ENCODE measurements around the gene RPIA.
"Not testable (repeated sequence)": the region's sequence is repeated elsewhere in the genome, so short reads cannot be mapped to it uniquely, and the experiment has no call there.

The RPIA gene

DNA sequence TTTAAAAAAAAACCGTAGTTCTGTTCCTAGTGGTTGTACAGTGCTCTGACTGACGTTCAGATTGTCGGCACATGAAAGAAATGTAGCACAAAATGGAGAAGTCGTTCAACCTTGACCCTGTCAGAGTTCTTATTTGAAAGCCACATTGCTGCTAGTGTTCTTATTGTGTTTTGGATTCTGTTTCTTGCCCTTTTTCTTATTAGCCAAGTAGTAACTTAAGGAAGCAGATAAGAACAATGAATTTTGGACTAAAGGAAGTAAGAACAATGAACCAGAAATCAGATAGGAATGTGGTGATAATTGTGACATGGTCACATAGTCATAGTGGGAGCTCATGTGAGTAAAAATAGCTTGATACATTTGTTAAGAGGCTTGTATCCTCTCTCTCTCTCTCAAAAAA lies 45.9 kb downstream of the RPIA start:
- no peak for DNase-seq

DNA sequence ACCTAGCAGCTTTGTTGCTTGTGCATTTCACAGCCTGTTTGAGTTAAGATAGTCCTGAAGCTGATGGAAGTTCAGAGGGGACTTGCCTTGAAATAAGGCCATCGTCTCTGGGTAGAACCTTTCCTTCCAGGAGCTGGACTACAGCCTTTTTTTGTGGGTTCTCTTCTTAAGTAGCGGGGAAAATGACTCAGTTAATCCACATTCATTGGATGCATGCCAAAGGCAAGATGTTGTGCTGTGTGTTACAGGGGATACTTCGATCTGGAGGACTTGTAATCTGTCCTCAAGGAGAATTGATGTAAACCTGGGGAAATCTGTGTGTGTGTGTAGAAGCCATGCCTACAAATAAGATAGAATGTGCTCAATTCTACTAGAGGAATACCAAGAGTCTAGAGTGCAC lies 46.8 kb downstream of the RPIA start:
- DNase-seq: no peak

DNA sequence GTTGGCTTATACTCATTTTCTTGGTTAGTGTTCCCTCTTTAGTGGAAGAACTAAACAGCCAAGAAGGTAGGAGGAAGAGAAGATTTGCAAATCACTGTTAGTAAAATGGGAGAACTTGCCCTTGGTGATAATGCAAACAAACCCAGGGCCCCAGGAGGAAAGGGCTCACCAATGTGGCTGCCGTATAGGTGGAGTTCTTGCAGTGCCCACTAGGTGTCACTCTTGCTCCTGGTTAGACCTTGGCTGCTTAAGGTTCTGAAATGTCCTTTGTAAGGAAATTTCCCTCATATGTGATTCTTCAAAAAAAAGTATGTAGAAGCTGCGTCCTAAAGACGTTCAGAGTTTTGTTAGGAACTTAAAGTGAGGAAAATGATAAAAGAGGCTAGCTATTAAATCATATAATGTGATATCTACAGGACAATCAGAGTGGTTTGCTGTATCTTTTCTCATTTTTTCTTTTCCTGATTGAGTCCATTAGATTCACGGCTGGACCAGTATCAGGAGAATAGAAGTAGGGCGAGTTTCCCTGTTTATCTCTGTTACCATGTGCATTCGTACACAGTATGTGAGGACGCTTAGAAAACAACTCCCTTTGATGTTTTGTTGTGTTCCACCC lies 48.6 kb downstream of the RPIA start:
- DNase-seq: peak; percentile 73

DNA sequence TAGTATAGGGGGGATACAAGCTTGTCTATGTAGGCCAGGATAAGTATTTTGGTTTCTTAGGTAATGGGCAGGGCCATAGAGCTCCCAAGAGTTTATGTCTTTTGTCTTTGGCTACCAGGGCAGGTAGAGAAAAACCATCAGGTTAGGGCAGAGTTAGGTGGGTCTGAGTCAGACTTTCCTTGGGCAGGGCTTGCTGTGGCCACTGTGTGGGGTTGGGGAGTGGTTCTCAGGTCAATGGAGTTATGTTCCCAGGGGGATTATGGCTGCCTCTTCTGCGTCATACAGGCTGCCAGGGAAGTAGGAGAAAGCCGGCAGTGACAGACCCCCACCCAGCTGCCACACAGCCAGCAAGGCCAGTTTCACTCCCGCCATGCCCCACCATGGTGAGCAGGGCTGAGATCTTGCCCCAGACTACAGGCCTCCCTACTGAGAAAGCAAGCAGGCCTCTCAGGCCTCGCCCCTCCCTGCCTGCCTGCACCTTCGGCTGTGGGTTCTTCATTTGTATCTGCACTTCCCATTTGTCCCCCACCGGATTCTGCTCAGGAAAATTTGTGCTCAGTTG lies 55.5 kb downstream of the RPIA start:
- no peak for DNase-seq

DNA sequence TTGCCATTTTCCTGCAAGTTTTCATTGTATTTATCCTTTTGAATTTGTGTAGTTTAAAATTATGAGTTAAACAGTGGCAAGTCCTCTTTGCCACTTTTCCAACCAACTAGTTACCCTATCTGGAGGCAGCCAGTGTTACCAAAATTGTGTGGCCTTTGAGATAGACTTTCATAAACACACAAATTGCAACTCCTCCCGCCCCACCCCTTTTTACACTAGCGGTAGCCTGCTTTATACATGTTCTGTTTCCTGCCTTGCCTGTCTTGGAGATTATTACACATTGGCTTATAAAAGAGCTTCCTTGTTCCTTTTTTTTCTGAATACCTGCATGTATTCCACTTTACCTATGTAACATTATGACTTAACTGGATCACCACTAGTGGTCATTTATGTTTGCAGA lies 56.5 kb downstream of the RPIA start:
- DNase-seq: no peak

GRCh38 chr2:88751768-88752167 lies 60.3 kb downstream of the RPIA start:
- DNase-seq: no peak

- no peak for DNase-seq
Observed at GRCh38 chr2:88753833-88754584, 62.5 kb downstream of the RPIA start.

GRCh38 chr2:88754585-88755320 lies 63.3 kb downstream of the RPIA start:
- DNase-seq: no peak

DNA sequence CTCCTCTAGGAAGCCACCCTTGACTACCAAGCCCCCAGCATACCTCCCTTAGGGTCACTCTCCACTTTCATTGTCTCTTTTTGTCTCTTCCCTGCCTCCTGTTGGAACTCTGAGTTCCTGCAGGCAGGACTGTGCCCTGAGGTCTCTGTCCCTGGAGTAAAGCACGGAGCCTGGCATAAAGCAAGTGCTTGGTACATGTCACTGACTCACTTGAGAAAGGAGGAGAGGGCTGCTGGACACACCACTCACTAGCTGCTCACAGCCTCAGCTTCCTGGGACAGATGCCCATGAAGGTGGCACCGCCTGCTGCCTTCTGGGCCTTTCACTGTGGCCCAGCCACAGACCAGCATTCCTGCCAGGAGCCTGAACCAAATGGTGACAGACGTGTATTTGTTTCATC lies 64.4 kb downstream of the RPIA start:
- DNase-seq: no peak

GRCh38 chr2:88757025-88757424 lies 65.6 kb downstream of the RPIA start:
- no peak for DNase-seq

- not testable (repeated sequence) for DNase-seq
Observed at GRCh38 chr2:88758702-88759101, 67.2 kb downstream of the RPIA start.

- DNase-seq: no peak
Observed at GRCh38 chr2:88760819-88761598, 69.5 kb downstream of the RPIA start.

GRCh38 chr2:88764141-88764849 lies 72.8 kb downstream of the RPIA start:
- no peak for DNase-seq

DNA sequence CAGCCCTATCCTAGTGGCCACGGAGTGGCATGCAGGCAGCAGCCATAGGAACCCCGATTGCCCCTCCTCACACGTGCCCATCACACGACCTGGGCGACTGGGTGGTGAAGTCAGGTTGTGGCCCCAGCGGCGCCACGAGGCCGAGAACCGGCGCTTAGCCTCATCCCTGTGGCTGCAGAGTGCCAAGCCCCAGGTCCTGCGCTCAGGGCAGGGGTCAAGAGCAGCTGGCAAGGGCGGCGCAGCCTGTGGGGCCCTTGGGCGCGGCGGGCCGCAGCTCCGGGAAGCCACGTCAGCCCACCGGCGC lies 73.3 kb downstream of the RPIA start:
- DNase-seq: no peak

DNA sequence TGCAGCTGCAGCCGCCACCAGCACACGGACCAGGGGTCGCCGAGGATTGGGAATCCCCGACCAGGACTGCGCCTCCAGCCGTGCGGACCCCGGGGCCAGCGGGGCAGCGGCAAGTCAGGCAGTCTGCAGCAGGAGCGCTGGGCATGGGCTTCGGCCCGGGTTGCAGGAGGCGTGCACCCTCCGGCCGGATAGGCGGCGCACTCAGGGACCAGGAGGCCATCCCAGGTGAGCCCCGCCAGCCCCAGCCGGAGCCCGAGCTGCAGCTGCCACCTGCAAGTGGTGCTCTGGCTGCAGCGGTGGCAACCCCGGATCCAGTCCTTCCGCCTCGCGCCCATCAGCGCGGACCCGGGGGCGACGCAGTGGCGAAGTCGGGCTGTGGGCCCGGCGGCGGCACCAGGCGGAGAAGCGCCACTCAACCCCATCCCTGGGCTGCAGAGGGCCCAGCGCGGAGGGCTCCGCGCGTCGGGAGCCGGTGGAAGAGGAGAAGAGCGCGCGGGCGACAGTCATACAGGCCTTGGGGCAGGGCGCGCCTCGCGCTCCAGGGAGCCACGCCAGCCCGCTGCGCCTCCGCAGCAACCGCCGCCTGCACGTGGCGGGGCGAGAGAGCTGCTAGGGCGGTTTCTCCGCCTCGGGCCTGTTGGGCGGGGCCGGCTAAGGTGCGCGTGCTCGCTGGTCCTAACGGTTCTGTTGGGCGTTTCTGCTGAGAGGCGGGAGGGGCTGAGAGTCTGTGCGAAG lies 73.8 kb downstream of the RPIA start:
- peak; percentile 67 for DNase-seq

- DNase-seq: not testable (repeated sequence)
Observed at GRCh38 chr2:88765889-88766481, 74.5 kb downstream of the RPIA start.

- no peak for DNase-seq
Observed at GRCh38 chr2:88770016-88770415, 78.5 kb downstream of the RPIA start.

DNA sequence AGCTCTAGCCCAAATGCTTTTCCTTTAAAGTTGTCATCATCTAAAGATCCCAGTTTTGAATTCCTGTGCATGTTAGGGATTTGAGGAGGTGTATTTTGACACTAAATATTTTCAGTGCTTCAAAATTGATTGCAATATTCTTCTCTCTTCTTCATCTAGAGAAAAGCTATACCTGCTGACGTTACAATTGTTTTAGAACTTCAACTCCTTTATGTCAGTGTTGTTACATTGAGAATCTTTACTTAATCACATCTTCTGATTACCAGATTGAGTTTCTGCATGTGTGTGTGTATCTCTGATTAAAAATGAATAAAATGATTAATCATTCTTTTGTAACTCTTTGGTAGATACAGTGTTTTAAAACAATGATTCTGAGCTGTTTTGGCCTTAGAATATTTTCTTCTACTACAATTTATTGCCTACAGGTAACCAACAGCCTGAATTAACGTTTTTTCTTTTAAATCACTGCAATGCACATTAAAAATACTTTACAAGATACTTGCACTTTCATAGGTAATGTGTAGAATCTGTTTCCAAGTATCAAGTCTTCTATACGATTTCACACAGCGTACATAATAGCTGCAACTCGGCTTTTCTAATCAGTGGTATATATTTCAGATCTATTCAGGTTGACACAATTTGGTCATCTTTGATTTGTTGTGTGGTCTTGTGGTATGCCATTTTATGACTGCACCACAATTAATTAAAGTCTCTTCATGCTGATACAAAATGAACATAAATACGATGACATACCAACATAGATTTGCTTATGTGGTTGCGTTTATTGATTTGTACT lies 82.0 kb downstream of the RPIA start:
- not testable (repeated sequence) for DNase-seq

DNA sequence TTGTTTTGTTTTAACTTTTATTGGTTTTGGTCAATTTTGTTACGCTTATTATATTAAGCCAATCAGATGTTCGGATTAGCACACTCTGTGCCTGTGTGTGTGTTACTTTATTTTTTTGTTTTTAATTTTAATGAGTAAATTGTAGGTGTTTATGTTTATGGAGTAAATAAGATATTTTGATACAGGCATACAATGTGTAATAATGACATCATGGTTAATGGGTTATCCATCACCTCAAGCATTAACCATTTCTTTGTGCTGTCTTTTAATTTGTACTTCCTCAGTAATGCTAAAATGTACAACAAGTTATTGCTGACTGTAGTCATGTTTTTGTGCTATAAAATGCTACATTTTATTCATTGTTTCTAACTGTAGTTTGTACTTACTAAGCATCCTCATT lies 97.7 kb downstream of the RPIA start:
- not testable (repeated sequence) for DNase-seq

GRCh38 chr2:88795932-88796331 lies 104.5 kb downstream of the RPIA start:
- not testable (repeated sequence) for DNase-seq

Measured in activated naive CD4-positive, alpha-beta T cell treated with anti-CD3 and anti-CD28 coated beads, Interleukin-2, amount 50 U/mL, for 16 hours (primary cell).